K562 (cell line): ENCODE results near the gene DOCK1. TPM values are rescaled to one million over a fixed set of nuclear protein-coding genes. Genes with fewer than 3 reads are reported as not detected.

Experiments
- ATAC-seq: fragments of 200-7000 bp; cut with Tn5 transposase; 3 replicates; pipeline ENCODE4 v1.9.1; 2020; ENCODE audit warnings: moderate library complexity
- BruUV-seq: library from RNA; stranded (reverse); fragments of 400-500 nt; replicated peaks from 2 replicates; lab custom pipeline; 2021; lab: Mats Ljungman, UMichigan
- CTCF ChIA-PET: fragments of 300-600 bp; formaldehyde crosslinking; extraction: SDS; loops from one replicate; lab custom pipeline; 2021; ENCODE audit warnings: low intra/inter-chr PET ratio; lab: Yijun Ruan, JAX
- POLR2A ChIA-PET: fragments of 300-600, 350-650 bp; sonication (Branson Sonifier 250); formaldehyde crosslinking; extraction: SDS; loops from one replicate; lab custom pipeline; 2021; ENCODE audit warnings: antibody characterized with exemption, inconsistent platforms; lab: Yijun Ruan, JAX
- DNase-seq, 4 experiments: peaks; one replicate each; pipeline versions ENCODE4 v3.0.0 to v3.0.0-alpha.2; 2011 to 2018; ENCODE audit warnings: low spot score in 3 of 4, mixed read lengths in 3 of 4; ENCODE audit errors: extremely low read depth in 1 of 4
- FAIRE-seq: peaks from 2 replicates; lab custom pipeline; 2011; peaks lifted over from hg19 to GRCh38; lab: Jason Lieb, UNC
- H2AFZ ChIP-seq: 2 replicates; pipeline ENCODE4 v1.6.0; 2011; ENCODE audit warnings: low read depth, low read length, control low read depth, inconsistent platforms
- H3K27ac ChIP-seq: fragments of 200-600 bp; 3 replicates; pipeline ENCODE4 v1.8.0; 2011; ENCODE audit warnings: low read depth, mild to moderate bottlenecking, control low read depth, inconsistent platforms, low read length, moderate library complexity, mixed read lengths; ENCODE audit errors: extremely low read depth
- H3K27me3 ChIP-seq, 2 experiments: fragments of 300-600 bp in 1 of 2; 2 replicates in 1 of 2; 3 replicates in 1 of 2; pipeline versions ENCODE4 v1.6.0 to v1.8.0; 2011; ENCODE audit warnings: inconsistent platforms in 2 of 2, low read length in 2 of 2, mild to moderate bottlenecking in 1 of 2, mixed read lengths in 1 of 2, moderate library complexity in 1 of 2; ENCODE audit not compliant: control insufficient read depth in 2 of 2, insufficient read depth in 2 of 2
- H3K36me3 ChIP-seq: fragments of 300-600 bp; 3 replicates; pipeline ENCODE4 v1.8.0; 2011; ENCODE audit warnings: mild to moderate bottlenecking, low read length, inconsistent platforms; ENCODE audit not compliant: control insufficient read depth, insufficient read depth
- H3K4me1 ChIP-seq, 2 experiments: fragments of 200-600 bp in 1 of 2; replicated peaks in 1 of 2; 2 replicates in 1 of 2; 3 replicates in 1 of 2; pipeline versions ENCODE4 v1.5.1 to v1.8.0; 2011; ENCODE audit warnings: inconsistent platforms in 2 of 2, low read length in 2 of 2, mild to moderate bottlenecking in 1 of 2, mixed read lengths in 1 of 2, moderate library complexity in 1 of 2; ENCODE audit not compliant: control insufficient read depth in 2 of 2, insufficient read depth in 2 of 2
- H3K4me2 ChIP-seq: 2 replicates; pipeline ENCODE4 v1.6.1; 2011; ENCODE audit warnings: low read length, control low read depth, inconsistent platforms, mixed read lengths; ENCODE audit not compliant: insufficient read depth
- H3K4me3 ChIP-seq: fragments of 200-600 bp; sonication (generic), shearing (Covaris generic); 2 replicates; pipeline ENCODE4 v1.5.1; 2016; ENCODE audit warnings: control low read depth, inconsistent platforms
- H3K79me2 ChIP-seq: fragments of 200-600 bp; 3 replicates; pipeline ENCODE4 v1.8.0; 2011; ENCODE audit warnings: low read length, inconsistent platforms; ENCODE audit not compliant: control insufficient read depth, insufficient read depth
- H3K9ac ChIP-seq, 2 experiments: 2 replicates each; pipeline versions ENCODE4 v1.6.0 to v1.6.1; 2011; ENCODE audit warnings: low read depth in 2 of 2, low read length in 2 of 2, control low read depth in 1 of 2, inconsistent platforms in 1 of 2, mild to moderate bottlenecking in 1 of 2, mixed read lengths in 1 of 2; ENCODE audit not compliant: insufficient read depth in 1 of 2
- H3K9me1 ChIP-seq: one replicate; pipeline ENCODE4 v1.6.0; 2011; ENCODE audit warnings: inconsistent platforms, mild to moderate bottlenecking, low read length, moderate library complexity; ENCODE audit not compliant: control insufficient read depth, insufficient read depth
- H3K9me3 ChIP-seq: replicated peaks from 2 replicates; pipeline ENCODE4 v1.5.1; 2011; ENCODE audit warnings: low read depth, low read length, inconsistent platforms; ENCODE audit not compliant: control insufficient read depth, insufficient read depth
- H4K20me1 ChIP-seq: replicated peaks from 2 replicates; pipeline ENCODE4 v1.6.1; 2011; ENCODE audit warnings: low read length, inconsistent platforms, mixed read lengths; ENCODE audit not compliant: control insufficient read depth, insufficient read depth
- CBFA2T2 ChIP-seq: fragments of 450-650 bp; conservative IDR thresholded peaks from 2 replicates; pipeline ENCODE4 v1.6.1; 2017; ENCODE audit warnings: mild to moderate bottlenecking
- DDX20 ChIP-seq: fragments of 450-650 bp; IDR thresholded peaks from 2 replicates; pipeline ENCODE4 v1.6.1; 2016; ENCODE audit warnings: missing genetic modification characterization, low read depth, mild to moderate bottlenecking, missing compliant biosample characterization, moderate library complexity
- FOXM1 ChIP-seq, 2 experiments: fragments of 450-650 bp in 1 of 2; sonication (generic) in 1 of 2; formaldehyde crosslinking in 1 of 2; IDR thresholded peaks; 2 replicates each; pipeline versions ENCODE4 v1.6.1 to v1.9.0; 2017 to 2022; ENCODE audit warnings: low read depth in 2 of 2, mild to moderate bottlenecking in 2 of 2, missing genetic modification reagents in 1 of 2, moderate library complexity in 1 of 2
- FUS ChIP-seq: fragments of 200-400 bp; formaldehyde crosslinking; optimal IDR thresholded peaks from 2 replicates; pipeline ENCODE3; 2017; ENCODE audit warnings: low read depth, low read length
- GATA2 ChIP-seq: sonication (generic); formaldehyde crosslinking; IDR thresholded peaks from 2 replicates; pipeline ENCODE4 v1.4.0; 2020; ENCODE audit warnings: mild to moderate bottlenecking, missing genetic modification reagents
- MTF1 ChIP-seq: fragments of 250-450 bp; sonication (Bioruptor Pico); IDR thresholded peaks from 2 replicates; pipeline ENCODE4 v1.9.0; 2021; ENCODE audit warnings: moderate library complexity, mild to moderate bottlenecking, inconsistent platforms, borderline replicate concordance
- SIRT6 ChIP-seq: IDR thresholded peaks from one replicate; pipeline ENCODE4 v1.6.1; 2012; ENCODE audit warnings: low read depth, mild to moderate bottlenecking, control low read depth, inconsistent platforms, low read length, moderate library complexity
- SREBF2 ChIP-seq: sonication (generic); formaldehyde crosslinking; IDR thresholded peaks from 2 replicates; pipeline ENCODE4 v1.4.0; 2020; ENCODE audit warnings: mild to moderate bottlenecking, missing genetic modification reagents
- ZNF23 ChIP-seq: fragments of 250-450 bp; sonication (Bioruptor Pico); IDR thresholded peaks from 2 replicates; pipeline ENCODE4 v1.4.0; 2020; ENCODE audit warnings: mild to moderate bottlenecking
- ZNF347 ChIP-seq: fragments of 450-650 bp; formaldehyde crosslinking; IDR thresholded peaks from 2 replicates; pipeline ENCODE4 v1.4.0; 2020; ENCODE audit warnings: low read depth, mild to moderate bottlenecking, moderate library complexity
- ZNF584 ChIP-seq: fragments of 200-800 bp; sonication (Bioruptor generic); IDR thresholded peaks from 2 replicates; pipeline ENCODE4 v1.6.1; 2016; ENCODE audit warnings: low read depth, mild to moderate bottlenecking, missing genetic modification characterization, missing compliant biosample characterization
- WGBS: fragments of 100-300 bp; shearing (Covaris generic); methylation state at CpG from one replicate; pipeline ENCODE4 v1.1.6; 2016; ENCODE audit warnings: low coverage, mixed read lengths; ENCODE audit not compliant: insufficient coverage; ENCODE audit errors: missing lambda C conversion rate; 5-methylcytosine and 5-hydroxymethylcytosine counted together
- in situ Hi-C: fragments of 300-500 bp; cut with MboI; formaldehyde crosslinking; loops from 4 replicates; pipeline ENCODE4 v1.15.0; 2018; ENCODE audit warnings: inconsistent platforms, mixed read lengths
- intact Hi-C: fragments of 100-400 bp; cut with micrococcal nuclease; formaldehyde crosslinking; loops from 2 replicates; pipeline ENCODE4 v1.14.2; 2022
- polyA plus RNA-seq, 8 experiments: library from polyadenylated mRNA; depleted of rRNA in 4 of 8; stranded (reverse) in 5 of 8; unstranded in 3 of 8; fragments of >200 nt; fragmentation: Nextera tagmentation in 2 of 8; fragmentation: Illumina TruSeq in 1 of 8; extraction: Ambion mirVana in 2 of 8; extraction: Trizol in 1 of 8; gene quantifications; 2 replicates each; pipeline versions ENCODE4 v1.2.1 to v1.2.3, GENCODE V29; 2011 to 2014; ENCODE audit warnings: inconsistent platforms in 1 of 8, missing spikeins in 1 of 8
- total RNA-seq, 7 experiments: library from RNA; depleted of rRNA in 6 of 7; stranded (reverse); fragments of >200 nt in 6 of 7; fragmentation: Illumina TruSeq in 2 of 7; extraction: Trizol in 2 of 7; gene quantifications; 2 replicates each; pipeline versions ENCODE4 v1.2.1 to v1.2.3, GENCODE V29; 2011 to 2021; ENCODE audit warnings: low replicate concordance in 1 of 7
- TF ChIP-seq, protein P1 (sequence below): sonication (generic); formaldehyde crosslinking; IDR thresholded peaks from 2 replicates; pipeline ENCODE4 v1.9.0; 2022; ENCODE audit warnings: mild to moderate bottlenecking, missing genetic modification reagents
- TF ChIP-seq, protein P2 (sequence below): fragments of 200-400 bp; formaldehyde crosslinking; IDR thresholded peaks from 2 replicates; pipeline ENCODE4 v1.6.1; 2017; ENCODE audit warnings: mild to moderate bottlenecking, low read depth, low read length, moderate library complexity
- TF ChIP-seq, protein P3 (sequence below): sonication (generic); formaldehyde crosslinking; IDR thresholded peaks from 2 replicates; pipeline ENCODE4 v1.8.1; 2023; ENCODE audit warnings: mild to moderate bottlenecking, missing genetic modification reagents
- TF ChIP-seq, protein P4 (sequence below): sonication (generic); formaldehyde crosslinking; IDR thresholded peaks from 2 replicates; pipeline ENCODE4 v1.8.1; 2022; ENCODE audit warnings: missing genetic modification reagents

DOCK1 gene
- total and polyA plus RNA-seq, 9 of the 15 experiments (the other 6 are each of a cell fraction or from before 2014, with no cell fraction given), result 0.31 TPM; not detected in 8

DNA sequence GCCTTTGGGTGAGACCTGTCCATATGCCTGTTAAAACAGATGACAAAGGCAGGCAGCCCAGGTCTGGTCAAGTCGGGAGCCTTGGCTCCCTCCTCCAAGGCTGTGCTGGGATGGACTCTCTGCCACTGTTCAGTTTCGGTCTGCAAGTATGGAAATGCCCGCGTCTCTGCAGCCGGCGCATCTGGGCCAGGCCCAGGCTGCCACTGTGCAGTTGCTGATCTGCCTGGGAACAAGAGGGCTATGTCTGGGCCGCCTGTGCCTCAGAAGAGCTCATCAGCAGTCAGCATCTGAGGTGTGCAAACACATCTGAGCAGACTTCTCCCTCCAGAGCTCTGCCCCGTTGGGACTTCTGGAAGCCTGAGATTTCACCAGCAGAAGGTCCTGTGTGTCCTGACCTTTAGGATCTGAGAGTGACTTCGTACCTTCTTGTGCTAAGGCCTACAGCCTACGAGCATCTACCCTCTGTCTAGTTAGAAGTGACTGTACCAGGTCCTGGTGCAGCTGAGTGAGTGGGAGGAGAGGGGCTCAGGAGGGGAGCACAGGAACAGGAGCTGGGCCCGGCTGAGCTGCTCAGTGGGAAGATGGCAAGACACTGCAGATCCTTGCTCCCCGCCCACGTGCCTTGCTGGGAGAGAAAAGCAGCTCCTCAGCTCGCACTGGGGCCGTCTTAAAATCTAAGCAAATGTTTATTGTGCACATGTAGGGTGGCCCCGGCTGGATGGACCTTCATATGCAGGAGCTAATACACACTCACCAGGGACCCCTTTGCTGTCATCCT, 50.9 kb downstream of the DOCK1 start:
- Histone ChIP-seq H3K4me3 (no peak overlapping the region), H3K4me1 (no peaks in the 10 kb centered on the region), H3K79me2 (no peaks in the 10 kb centered on the region), H2AFZ (no peak overlapping the region), H3K36me3 (no peaks in the 10 kb centered on the region), H3K9ac (no peak overlapping the region), H3K27me3 (no peaks in the 10 kb centered on the region), H3K4me2 (no peak overlapping the region), H3K9me3 (no peaks in the 10 kb centered on the region), H4K20me1 (no peaks in the 10 kb centered on the region), H3K27ac (no peak overlapping the region), H3K9me1 (no peaks in the 10 kb centered on the region)
- CTCF ChIA-PET, result no interaction called here
- DNase-seq (no peak), FAIRE-seq (no peak), ATAC-seq (no peak)
- WGBS, result 3% methylated on average over 16 of the region's 16 CpGs
- BruUV-seq, result no TSS peak
- intact Hi-C loops, result no loop called here
- in situ Hi-C loops, result no loop called here
- POLR2A ChIA-PET, result no interaction called here
- TF ChIP-seq CBFA2T2, result no peak
- no peak for TF ChIP-seq FOXM1 (IDR thresholded peaks at IDR 0.05; ENCODE audit: low read depth)
- TF ChIP-seq FOXM1 (CRISPR knock-in tag; IDR thresholded peaks at IDR 0.05; ENCODE audit: low read depth), result no peak
- TF ChIP-seq ZNF347 (CRISPR knock-in tag), result no peak
- TF ChIP-seq, protein P1, sequence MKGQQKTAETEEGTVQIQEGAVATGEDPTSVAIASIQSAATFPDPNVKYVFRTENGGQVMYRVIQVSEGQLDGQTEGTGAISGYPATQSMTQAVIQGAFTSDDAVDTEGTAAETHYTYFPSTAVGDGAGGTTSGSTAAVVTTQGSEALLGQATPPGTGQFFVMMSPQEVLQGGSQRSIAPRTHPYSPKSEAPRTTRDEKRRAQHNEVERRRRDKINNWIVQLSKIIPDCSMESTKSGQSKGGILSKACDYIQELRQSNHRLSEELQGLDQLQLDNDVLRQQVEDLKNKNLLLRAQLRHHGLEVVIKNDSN (CRISPR knock-in tag), result no peak
- TF ChIP-seq GATA2 (CRISPR knock-in tag), result no peak
- no peak for TF ChIP-seq MTF1 (CRISPR knock-in tag)
- no peak for TF ChIP-seq DDX20 (tag)
- TF ChIP-seq, protein P2, sequence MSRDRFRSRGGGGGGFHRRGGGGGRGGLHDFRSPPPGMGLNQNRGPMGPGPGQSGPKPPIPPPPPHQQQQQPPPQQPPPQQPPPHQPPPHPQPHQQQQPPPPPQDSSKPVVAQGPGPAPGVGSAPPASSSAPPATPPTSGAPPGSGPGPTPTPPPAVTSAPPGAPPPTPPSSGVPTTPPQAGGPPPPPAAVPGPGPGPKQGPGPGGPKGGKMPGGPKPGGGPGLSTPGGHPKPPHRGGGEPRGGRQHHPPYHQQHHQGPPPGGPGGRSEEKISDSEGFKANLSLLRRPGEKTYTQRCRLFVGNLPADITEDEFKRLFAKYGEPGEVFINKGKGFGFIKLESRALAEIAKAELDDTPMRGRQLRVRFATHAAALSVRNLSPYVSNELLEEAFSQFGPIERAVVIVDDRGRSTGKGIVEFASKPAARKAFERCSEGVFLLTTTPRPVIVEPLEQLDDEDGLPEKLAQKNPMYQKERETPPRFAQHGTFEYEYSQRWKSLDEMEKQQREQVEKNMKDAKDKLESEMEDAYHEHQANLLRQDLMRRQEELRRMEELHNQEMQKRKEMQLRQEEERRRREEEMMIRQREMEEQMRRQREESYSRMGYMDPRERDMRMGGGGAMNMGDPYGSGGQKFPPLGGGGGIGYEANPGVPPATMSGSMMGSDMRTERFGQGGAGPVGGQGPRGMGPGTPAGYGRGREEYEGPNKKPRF, result no peak
- no peak for TF ChIP-seq SIRT6
- TF ChIP-seq, protein P3, sequence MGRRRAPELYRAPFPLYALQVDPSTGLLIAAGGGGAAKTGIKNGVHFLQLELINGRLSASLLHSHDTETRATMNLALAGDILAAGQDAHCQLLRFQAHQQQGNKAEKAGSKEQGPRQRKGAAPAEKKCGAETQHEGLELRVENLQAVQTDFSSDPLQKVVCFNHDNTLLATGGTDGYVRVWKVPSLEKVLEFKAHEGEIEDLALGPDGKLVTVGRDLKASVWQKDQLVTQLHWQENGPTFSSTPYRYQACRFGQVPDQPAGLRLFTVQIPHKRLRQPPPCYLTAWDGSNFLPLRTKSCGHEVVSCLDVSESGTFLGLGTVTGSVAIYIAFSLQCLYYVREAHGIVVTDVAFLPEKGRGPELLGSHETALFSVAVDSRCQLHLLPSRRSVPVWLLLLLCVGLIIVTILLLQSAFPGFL (CRISPR knock-in tag), result no peak
- no peak for TF ChIP-seq ZNF584 (CRISPR knock-in tag)
- TF ChIP-seq ZNF23 (CRISPR knock-in tag), result no peak
- no peak for TF ChIP-seq SREBF2 (CRISPR knock-in tag)
- TF ChIP-seq FUS, result no peak
- TF ChIP-seq, protein P4, sequence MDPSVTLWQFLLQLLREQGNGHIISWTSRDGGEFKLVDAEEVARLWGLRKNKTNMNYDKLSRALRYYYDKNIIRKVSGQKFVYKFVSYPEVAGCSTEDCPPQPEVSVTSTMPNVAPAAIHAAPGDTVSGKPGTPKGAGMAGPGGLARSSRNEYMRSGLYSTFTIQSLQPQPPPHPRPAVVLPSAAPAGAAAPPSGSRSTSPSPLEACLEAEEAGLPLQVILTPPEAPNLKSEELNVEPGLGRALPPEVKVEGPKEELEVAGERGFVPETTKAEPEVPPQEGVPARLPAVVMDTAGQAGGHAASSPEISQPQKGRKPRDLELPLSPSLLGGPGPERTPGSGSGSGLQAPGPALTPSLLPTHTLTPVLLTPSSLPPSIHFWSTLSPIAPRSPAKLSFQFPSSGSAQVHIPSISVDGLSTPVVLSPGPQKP (CRISPR knock-in tag), result no peak
